IMR-90 (cell line): Measurements from ENCODE around the gene DCHS1. TPM values are rescaled to one million over a fixed set of nuclear protein-coding genes. Genes with fewer than 3 reads are reported as not detected.

Experiments used
- ATAC-seq: fragments of 200-7000 bp; cut with Tn5 transposase; 2 replicates; pipeline ENCODE4 v1.9.1; 2020; ENCODE audit warnings: low read depth, mild to moderate bottlenecking, moderate library complexity
- BruUV-seq: library from RNA; stranded (reverse); fragments of 400-500 nt; replicated peaks from 2 replicates; lab custom pipeline; 2021; lab: Mats Ljungman, UMichigan
- CTCF ChIA-PET: fragments of 300-600 bp; formaldehyde crosslinking; extraction: SDS; loops from one replicate; lab custom pipeline; 2021; ENCODE audit warnings: antibody characterized with exemption; lab: Yijun Ruan, JAX
- POLR2A ChIA-PET: fragments of 300-600 bp; sonication (Branson Sonifier 250); formaldehyde crosslinking; loops from one replicate; lab custom pipeline; 2022; ENCODE audit warnings: antibody characterized with exemption; ENCODE audit not compliant: unreplicated experiment; lab: Charles Lee
- DNase-seq: peaks from one replicate; pipeline ENCODE4 v3.0.0; 2013
- H2AFZ ChIP-seq: replicated peaks from 2 replicates; pipeline ENCODE3; 2013; ENCODE audit warnings: low read length, mild to moderate bottlenecking; ENCODE audit not compliant: poor library complexity
- H2AK5ac ChIP-seq: 2 replicates; pipeline ENCODE4 v1.6.1; 2013; ENCODE audit warnings: low read depth, low read length, inconsistent platforms
- H2AK9ac ChIP-seq: replicated peaks from 2 replicates; pipeline ENCODE3; 2013; ENCODE audit warnings: mild to moderate bottlenecking, low read depth, low read length, moderate library complexity; ENCODE audit not compliant: poor library complexity
- H2BK120ac ChIP-seq: 2 replicates; pipeline ENCODE4 v1.6.1; 2013; ENCODE audit warnings: low read depth, low read length, inconsistent platforms
- H2BK15ac ChIP-seq: 3 replicates; pipeline ENCODE4 v1.6.1; 2013; ENCODE audit warnings: low read depth, low read length, inconsistent platforms
- H2BK20ac ChIP-seq: 2 replicates; pipeline ENCODE4 v1.6.1; 2013; ENCODE audit warnings: low read depth, mild to moderate bottlenecking, inconsistent platforms, low read length, moderate library complexity
- H2BK5ac ChIP-seq: 2 replicates; pipeline ENCODE4 v1.6.1; 2013; ENCODE audit warnings: mild to moderate bottlenecking, low read depth, low read length, inconsistent platforms; ENCODE audit not compliant: poor library complexity, severe bottlenecking
- H3K14ac ChIP-seq: replicated peaks from 2 replicates; pipeline ENCODE4 v1.6.1; 2013; ENCODE audit warnings: low read depth, low read length, inconsistent platforms
- H3K18ac ChIP-seq: 2 replicates; pipeline ENCODE4 v1.6.1; 2013; ENCODE audit warnings: low read depth, low read length, control low read depth
- H3K23ac ChIP-seq: 2 replicates; pipeline ENCODE4 v1.6.1; 2013; ENCODE audit warnings: low read depth, low read length, inconsistent platforms
- H3K27ac ChIP-seq: 2 replicates; pipeline ENCODE4 v1.5.1; 2013; ENCODE audit warnings: mild to moderate bottlenecking, control low read depth, low read length; ENCODE audit not compliant: insufficient read depth
- H3K27me3 ChIP-seq: 2 replicates; pipeline ENCODE4 v1.6.1; 2013; ENCODE audit warnings: low read length; ENCODE audit not compliant: control insufficient read depth, insufficient read depth
- H3K36me3 ChIP-seq: 2 replicates; pipeline ENCODE4 v1.6.1; 2013; ENCODE audit warnings: low read length, mixed read lengths; ENCODE audit not compliant: control insufficient read depth, insufficient read depth
- H3K4ac ChIP-seq: 2 replicates; pipeline ENCODE4 v1.6.1; 2013; ENCODE audit warnings: low read depth, low read length, inconsistent platforms
- H3K4me1 ChIP-seq: 2 replicates; pipeline ENCODE4 v1.6.1; 2013; ENCODE audit warnings: low read length, mixed read lengths; ENCODE audit not compliant: control insufficient read depth, insufficient read depth
- H3K4me2 ChIP-seq: 2 replicates; pipeline ENCODE4 v1.6.1; 2013; ENCODE audit warnings: low read depth, mild to moderate bottlenecking, control low read depth, low read length, moderate library complexity
- H3K4me3 ChIP-seq: 2 replicates; pipeline ENCODE4 v1.5.1; 2013; ENCODE audit warnings: low read depth, mild to moderate bottlenecking, control low read depth, low read length, moderate library complexity; ENCODE audit not compliant: insufficient read depth
- H3K56ac ChIP-seq: 2 replicates; pipeline ENCODE4 v1.6.1; 2013; ENCODE audit warnings: low read length, inconsistent platforms; ENCODE audit not compliant: insufficient read depth; ENCODE audit errors: extremely low read depth
- H3K79me1 ChIP-seq, 2 experiments: 2 replicates each; pipeline ENCODE4 v1.6.1; 2013; ENCODE audit warnings: low read length in 2 of 2, inconsistent platforms in 1 of 2, low read depth in 1 of 2
- H3K9ac ChIP-seq: 2 replicates; pipeline ENCODE4 v1.6.1; 2013; ENCODE audit warnings: low read depth, low read length, control low read depth
- H3K9me1 ChIP-seq: 2 replicates; pipeline ENCODE4 v1.6.1; 2013; ENCODE audit warnings: low read length, inconsistent platforms; ENCODE audit not compliant: insufficient read depth
- H3K9me3 ChIP-seq: 2 replicates; pipeline ENCODE4 v1.6.1; 2013; ENCODE audit warnings: low read length; ENCODE audit not compliant: control insufficient read depth, insufficient read depth
- H4K20me1 ChIP-seq: 2 replicates; pipeline ENCODE4 v1.6.1; 2013; ENCODE audit warnings: low read length, inconsistent platforms; ENCODE audit not compliant: insufficient read depth
- H4K5ac ChIP-seq: 2 replicates; pipeline ENCODE4 v1.6.1; 2013; ENCODE audit warnings: mild to moderate bottlenecking, low read depth, low read length, control low read depth
- H4K8ac ChIP-seq, 2 experiments: 2 replicates each; pipeline ENCODE4 v1.6.1; 2013; ENCODE audit warnings: low read depth in 2 of 2, low read length in 2 of 2, control low read depth in 1 of 2, inconsistent platforms in 1 of 2
- H4K91ac ChIP-seq: 2 replicates; pipeline ENCODE4 v1.6.1; 2013; ENCODE audit warnings: low read depth, low read length, inconsistent platforms; ENCODE audit not compliant: insufficient read depth
- BHLHE40 ChIP-seq: fragments of 150-350 bp; IDR thresholded peaks from 2 replicates; pipeline ENCODE4 v1.6.1; 2016; ENCODE audit warnings: mild to moderate bottlenecking, low read depth, low read length
- MXI1 ChIP-seq: IDR thresholded peaks from 2 replicates; pipeline ENCODE4 v1.6.1; 2012; ENCODE audit warnings: low read depth, mild to moderate bottlenecking, low read length, moderate library complexity, borderline replicate concordance
- POLR2A ChIP-seq: IDR thresholded peaks from 2 replicates; pipeline ENCODE4 v1.6.1; 2012; ENCODE audit warnings: mild to moderate bottlenecking, low read depth, low read length
- WGBS, 2 experiments: methylation state at CpG; one replicate each; pipeline versions ENCODE4 v1.1.5 to v1.1.7; 2013; ENCODE audit warnings: missing lambda C conversion rate in 2 of 2; ENCODE audit not compliant: insufficient read length in 1 of 2; ENCODE audit errors: extremely low coverage in 2 of 2; 5-methylcytosine and 5-hydroxymethylcytosine counted together
- dilution Hi-C: fragments of 300-500 bp; cut with HindIII; formaldehyde crosslinking; loops from one replicate; pipeline ENCODE4 v1.14.3; 2018; ENCODE audit warnings: low sequenced_read_pairs; ENCODE audit not compliant: unreplicated experiment
- in situ Hi-C: fragments of 300-500 bp; cut with MboI; formaldehyde crosslinking; loops from 3 replicates; pipeline ENCODE4 v1.14.3; 2019; ENCODE audit warnings: low sequenced_read_pairs, inconsistent platforms, mixed read lengths
- intact Hi-C: fragments of 100-400 bp; cut with micrococcal nuclease; formaldehyde crosslinking; loops from 2 replicates; pipeline ENCODE4 v1.10.0; 2022
- polyA plus RNA-seq, 3 experiments: library from polyadenylated mRNA; depleted of rRNA; stranded (reverse); fragments of >200 nt; gene quantifications; 2 replicates each; pipeline ENCODE4 v1.2.3, GENCODE V29; 2012; ENCODE audit warnings: low replicate concordance in 1 of 3
- total RNA-seq: library from RNA; depleted of rRNA; stranded (reverse); fragments of >200 nt; gene quantifications from 2 replicates; pipeline ENCODE4 v1.2.3, GENCODE V29; 2012

Gene DCHS1
- total and polyA plus RNA-seq, 2 of the 4 experiments (the other 2 are of a cell fraction): 1.4 to 3.3 TPM

GRCh38 chr11:6646071-6646470, 9.5 kb downstream of the DCHS1 start:
- peak overlapping the region; percentile 85 for H4K91ac ChIP-seq
- peak overlapping the region; percentile 47 to 94; a peak in 3 of 4 replicates for H4K8ac ChIP-seq
- WGBS, 2 experiments: 49% methylated on average over 9 of the region's 12 CpGs; no CpG with 5 or more reads in 1 of the 2 experiments
- ChIA-PET POLR2A (no interaction called here), CTCF (interaction anchor here (0.5 kb wide), 1 partner anchor 72 kb away, joined by 3 read pairs; no protein-coding TSS in a partner anchor)
- peak overlapping the region; percentile 1; the same call in 1 of the 2 replicates for H3K18ac ChIP-seq
- peak overlapping the region; percentile 57 for H2AK5ac ChIP-seq
- peak overlapping the region; percentile 83 for H2AFZ ChIP-seq
- peak overlapping the region; percentile 4; the same call in 1 of the 2 replicates for H4K5ac ChIP-seq
- ATAC-seq (peak; percentile 48), DNase-seq (peak; percentile 80)
- H3K9me1 ChIP-seq: peaks cover 24% of the 10 kb centered on the region
- TF ChIP-seq MXI1: peak; percentile 55; the same call in 1 of the 2 replicates
- TF ChIP-seq BHLHE40: peak; percentile 89
- no peak for TF ChIP-seq POLR2A
- H4K20me1 ChIP-seq: peaks cover 5% of the 10 kb centered on the region; the same call in 1 of the 2 replicates
- H3K9ac ChIP-seq: no peak overlapping the region
- no peak overlapping the region for H3K4me3 ChIP-seq
- no peaks in the 10 kb centered on the region for H3K9me3 ChIP-seq
- peak overlapping the region; percentile 83 for H3K4ac ChIP-seq
- peak overlapping the region; percentile 64; the same call in 1 of the 2 replicates for H3K23ac ChIP-seq
- peak overlapping the region; percentile 75; the same call in 1 of the 2 replicates for H2BK20ac ChIP-seq
- dilution Hi-C loops: no loop called here
- peaks cover 16% of the 10 kb centered on the region for H3K4me1 ChIP-seq
- peaks cover 5 to 40% of the 10 kb centered on the region in 2 experiments; a peak in 3 of 4 replicates for H3K79me1 ChIP-seq
- in situ Hi-C loops: no loop called here
- H2AK9ac ChIP-seq: peak overlapping the region; percentile 86
- peak overlapping the region; percentile 1; the same call in 1 of the 2 replicates for H3K4me2 ChIP-seq
- intact Hi-C loops: no loop called here
- H3K56ac ChIP-seq: no peak overlapping the region
- H2BK15ac ChIP-seq: 0 out of 3 replicates have a peak overlapping the region, but pooled peaks have one; percentile 2
- H2BK5ac ChIP-seq: no peak overlapping the region
- H3K36me3 ChIP-seq: peaks cover 6% of the 10 kb centered on the region; the same call in 1 of the 2 replicates
- peak overlapping the region; percentile 81 for H2BK120ac ChIP-seq
- 0 out of 2 replicates have a peak, but pooled peaks cover 2% of the 10 kb centered on the region for H3K27me3 ChIP-seq
- H3K14ac ChIP-seq: peak overlapping the region; percentile 64
- no TSS peak for BruUV-seq
- no peak overlapping the region; the same call in 1 of the 2 replicates for H3K27ac ChIP-seq
